GM21381 (cell line): ENCODE data around the gene MTMR12.
A peak's percentile ranks its signal among the peaks of the same experiment; 100 is the strongest.
"Not testable (repeated sequence)": the region's sequence is repeated elsewhere in the genome, so short reads cannot be mapped to it uniquely, and the experiment has no call there.

Source experiments
- ATAC-seq: cut with Tn5 transposase; IDR thresholded peaks from one replicate; pipeline ENCODE4 v1.9.1; 2021; ENCODE audit warnings: mild to moderate bottlenecking, moderate library complexity; ENCODE audit not compliant: unreplicated experiment

The MTMR12 gene

GRCh38 chr5:32241034-32241783, 71.5 kb downstream of the MTMR12 start:
- no peak for ATAC-seq

GRCh38 chr5:32239385-32239784, 73.4 kb downstream of the MTMR12 start:
- no peak for ATAC-seq

GRCh38 chr5:32233696-32234447, 78.9 kb downstream of the MTMR12 start:
- ATAC-seq, result no peak

GRCh38 chr5:32233220-32233695, 79.5 kb downstream of the MTMR12 start:
- ATAC-seq, result no peak

- ATAC-seq, result peak; percentile 85
Measured at GRCh38 chr5:32232441-32233219, 80.1 kb downstream of the MTMR12 start.

- no peak for ATAC-seq
Measured at GRCh38 chr5:32231929-32232328, 80.8 kb downstream of the MTMR12 start.

GRCh38 chr5:32231241-32231640, 81.5 kb downstream of the MTMR12 start:
- no peak for ATAC-seq

GRCh38 chr5:32230356-32231099, 82.2 kb downstream of the MTMR12 start:
- no peak for ATAC-seq

GRCh38 chr5:32229586-32229985, 83.2 kb downstream of the MTMR12 start:
- no peak for ATAC-seq

GRCh38 chr5:32228816-32229215, 83.9 kb downstream of the MTMR12 start:
- no peak for ATAC-seq

- ATAC-seq, result no peak
Measured at GRCh38 chr5:32225445-32225844, 87.3 kb downstream of the MTMR12 start.

- no peak for ATAC-seq
Measured at GRCh38 chr5:32223972-32224609, 88.6 kb downstream of the MTMR12 start.

GRCh38 chr5:32222723-32223470, 89.8 kb downstream of the MTMR12 start:
- no peak for ATAC-seq

GRCh38 chr5:32217886-32218396, 94.8 kb downstream of the MTMR12 start:
- no peak for ATAC-seq

GRCh38 chr5:32214344-32214743, 98.4 kb downstream of the MTMR12 start:
- not testable (repeated sequence) for ATAC-seq

GRCh38 chr5:32210151-32210550, 102.6 kb downstream of the MTMR12 start:
- no peak for ATAC-seq

GRCh38 chr5:32208837-32209236, 103.9 kb downstream of the MTMR12 start:
- ATAC-seq, result not testable (repeated sequence)

GRCh38 chr5:32207355-32207634, 105.4 kb downstream of the MTMR12 start:
- no peak for ATAC-seq

- ATAC-seq, result no peak
Measured at GRCh38 chr5:32206509-32207354, 106.0 kb downstream of the MTMR12 start.
